ENCODE results near the gene ESD. TPM values are rescaled to one million over a fixed set of nuclear protein-coding genes. Genes with fewer than 3 reads are reported as not detected.

The ESD gene
- total and polyA plus RNA-seq, 2 donors (not counting 3 experiments of a cell fraction or from before 2014, with no cell fraction given), result 45.3 to 81.1 TPM

- H3K9me1 ChIP-seq (replicated peaks; ENCODE audit: control insufficient read depth, extremely low read depth, insufficient read depth, low read length), result no peaks in the 10 kb centered on the region
- no peak overlapping the region for H3K4me2 ChIP-seq (ENCODE audit: insufficient read depth, low read length)
- DNase-seq (ENCODE audit: low read depth, low spot score), result no peak
- ChIA-PET CTCF (interaction anchor here (8.9 kb wide), 1 partner anchor 176 kb away, joined by 204 read pairs; the partner anchor contains the start of gene LRCH1), POLR2A (no interaction called here)
- no peak for TF ChIP-seq MYC (IDR thresholded peaks at IDR 0.05; ENCODE audit: low read depth, low read length)
- TF ChIP-seq EZH2 (IDR thresholded peaks at IDR 0.05; ENCODE audit: borderline replicate concordance, low read depth, low read length, severe bottlenecking), result no peak
- TF ChIP-seq CTCF (IDR thresholded peaks at IDR 0.05; ENCODE audit: extremely low read depth in 1 of 2, insufficient read depth in 1 of 2, low read depth in 1 of 2, low read length in 2 of 2), result no peak
- TF ChIP-seq GATA2 (IDR thresholded peaks at IDR 0.05; ENCODE audit: insufficient read depth, insufficient read length, low read depth, low read length), result no peak
- no peak for TF ChIP-seq POLR2A (IDR thresholded peaks at IDR 0.05; ENCODE audit: low read depth, low read length)
- TF ChIP-seq POLR2AphosphoS5 (IDR thresholded peaks at IDR 0.05; ENCODE audit: insufficient read depth, low read depth, low read length), result no peak
- TF ChIP-seq FOS (IDR thresholded peaks at IDR 0.05; ENCODE audit: borderline replicate concordance, insufficient read depth, low read length), result no peak
- TF ChIP-seq JUN (IDR thresholded peaks at IDR 0.05; ENCODE audit: borderline replicate concordance, insufficient read depth, insufficient read length, low read depth), result no peak
- TF ChIP-seq MAX (IDR thresholded peaks at IDR 0.05; ENCODE audit: insufficient read depth, insufficient read length), result no peak
- dilution Hi-C loops (cut with MboI; ENCODE audit: extremely low pct_ligation_motif_present, low sequenced_read_pairs), result no loop called here
- H3K27me3 ChIP-seq (ENCODE audit: control insufficient read depth in 2 of 2, insufficient read depth in 2 of 2, low read length in 2 of 2), result peaks cover 0 to 2% of the 10 kb centered on the region in 2 experiments
- no peak overlapping the region for H3K4me3 ChIP-seq (replicated peaks in 1 of 3; ENCODE audit: insufficient read depth in 1 of 3, low read depth in 1 of 3, low read length in 3 of 3)
- FAIRE-seq, result no peak
- no peak overlapping the region for H3K27ac ChIP-seq (ENCODE audit: insufficient read depth, low read depth, low read length)
- BruUV-seq (replicated peaks), result no TSS peak
- no peaks in the 10 kb centered on the region for H3K9me3 ChIP-seq (replicated peaks; ENCODE audit: control insufficient read depth, insufficient read depth, low read length)
- no peaks in the 10 kb centered on the region for H3K79me2 ChIP-seq (ENCODE audit: control insufficient read depth, insufficient read depth, low read length)
- peaks cover 3 to 6% of the 10 kb centered on the region in 2 experiments for H3K36me3 ChIP-seq (ENCODE audit: control insufficient read depth in 2 of 2, extremely low read depth in 1 of 2, insufficient read depth in 2 of 2, low read length in 2 of 2)
- intact Hi-C loops (cut with micrococcal nuclease), result loop anchor here (10.0 kb wide), 2 partner anchors 402 to 562 kb away; no protein-coding TSS in a partner anchor
- H3K9ac ChIP-seq (replicated peaks; ENCODE audit: extremely low read depth, insufficient read depth, low read length), result no peak overlapping the region
- no peaks in the 10 kb centered on the region for H3K4me1 ChIP-seq (ENCODE audit: control insufficient read depth, extremely low read depth, insufficient read depth, low read length)
- no peak overlapping the region for H2AFZ ChIP-seq (ENCODE audit: low read depth, low read length)
- no peaks in the 10 kb centered on the region for H4K20me1 ChIP-seq (replicated peaks; ENCODE audit: control insufficient read depth, extremely low read depth, insufficient read depth, low read length)
Measured at GRCh38 chr13:46726347-46726746, 70.6 kb downstream of the ESD start.

Other genes starting within 250 kb of the ESD start
- gene LRCH1, start 244.0 kb downstream of the ESD start, total RNA-seq, result 16.5 and 24.0 TPM in 2 replicates
- 4.0 and 5.4 TPM in 2 replicates for gene LRCH1, start 244.0 kb downstream of the ESD start, polyA plus RNA-seq
- gene HTR2A, start 99.9 kb upstream of the ESD start, total RNA-seq, result not detected in 2 replicates
- not detected in 2 replicates for gene HTR2A, start 99.9 kb upstream of the ESD start, polyA plus RNA-seq

Measured in endothelial cell of umbilical vein (primary cell).